HUDEP-2 (cell line): ENCODE measurements around the gene CAMKK1.

ENCODE experiments used
- DNase-seq, 76 experiments: peaks; one replicate each; lab custom pipeline; 2025; ENCODE audit not compliant: unreplicated experiment in 76 of 76; lab: John Stamatoyannopoulos, UW

CAMKK1 gene

DNA sequence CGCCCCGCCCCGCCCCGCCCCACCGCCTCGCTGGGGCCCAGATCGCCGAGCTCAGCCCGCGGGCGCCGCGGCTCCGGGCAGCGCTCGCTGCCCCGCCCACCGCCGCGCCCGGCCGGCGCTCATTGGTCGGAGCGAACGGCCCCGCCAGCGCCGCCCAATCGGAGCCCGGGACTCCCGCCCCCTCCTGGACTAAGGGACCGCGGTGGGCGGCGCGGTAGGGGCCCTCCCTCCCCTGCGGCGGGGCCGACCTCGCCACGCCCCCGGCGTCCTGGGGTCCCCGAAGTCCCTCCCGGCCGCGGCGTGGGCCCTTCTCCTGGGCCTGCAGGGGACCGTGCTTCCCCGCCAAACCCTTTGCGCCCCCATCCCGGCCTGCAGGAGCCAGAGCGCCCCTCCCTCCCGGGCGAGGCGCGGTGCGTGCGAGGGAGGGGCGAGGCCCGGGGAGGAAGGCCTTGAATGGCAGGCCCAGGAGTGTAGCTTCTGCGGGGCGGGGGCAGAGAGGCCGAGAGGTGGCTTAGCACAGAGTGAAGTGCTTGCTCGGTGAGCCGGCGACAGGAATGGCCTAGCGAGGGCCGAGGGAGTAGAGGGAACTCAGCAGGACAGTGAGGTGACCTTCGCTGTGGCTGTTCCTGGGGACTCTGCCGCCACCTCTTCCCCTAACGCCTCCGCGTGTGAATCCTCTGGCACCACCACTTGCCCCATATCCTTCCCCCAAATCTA is at the start of gene CAMKK1:
Gene CAMKK1 (minus strand): TSS at position 51 of the 717 bp plus-strand sequence. CDS start 7,366 bp downstream, outside the sequence.
- peak in 73 of 76 experiments; percentile 32 to 90 (median 76) for DNase-seq

DNA sequence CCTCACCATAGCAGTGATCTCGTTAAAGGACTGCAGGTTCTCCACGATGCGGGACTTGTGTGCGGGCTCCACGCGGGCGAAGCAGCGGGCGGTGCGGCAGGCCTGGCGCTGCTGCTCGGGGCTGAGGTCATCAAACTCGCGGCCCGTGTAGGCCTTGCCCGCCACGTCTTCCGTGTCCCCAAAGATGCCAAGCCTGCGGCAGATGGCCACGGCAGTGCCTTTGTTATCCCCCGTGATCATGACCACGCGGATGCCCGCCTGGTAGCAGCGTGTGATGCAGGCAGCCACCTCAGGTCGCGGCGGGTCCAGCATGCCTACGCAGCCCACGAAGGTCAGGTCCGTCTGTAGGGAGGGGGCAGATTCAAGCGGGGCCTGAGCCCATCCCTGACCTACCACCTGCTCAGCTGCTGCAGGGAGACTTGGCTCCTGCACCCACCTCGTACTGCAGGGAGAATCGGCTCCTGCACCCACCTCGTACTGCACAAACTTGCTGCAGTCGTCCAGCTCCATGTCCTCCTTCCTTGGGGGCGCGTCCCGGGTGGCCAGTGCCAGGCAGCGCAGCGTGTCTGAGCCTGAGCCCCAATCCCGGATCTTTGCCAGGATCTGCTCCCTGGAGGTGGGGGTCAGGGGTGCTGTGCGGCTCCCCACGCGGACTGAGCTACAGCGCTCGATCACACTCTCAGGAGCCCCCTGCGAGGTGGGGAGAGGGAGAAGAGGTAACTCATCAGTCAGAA is 48.3 kb upstream of the CAMKK1 start:
- DNase-seq = no peak

DNA sequence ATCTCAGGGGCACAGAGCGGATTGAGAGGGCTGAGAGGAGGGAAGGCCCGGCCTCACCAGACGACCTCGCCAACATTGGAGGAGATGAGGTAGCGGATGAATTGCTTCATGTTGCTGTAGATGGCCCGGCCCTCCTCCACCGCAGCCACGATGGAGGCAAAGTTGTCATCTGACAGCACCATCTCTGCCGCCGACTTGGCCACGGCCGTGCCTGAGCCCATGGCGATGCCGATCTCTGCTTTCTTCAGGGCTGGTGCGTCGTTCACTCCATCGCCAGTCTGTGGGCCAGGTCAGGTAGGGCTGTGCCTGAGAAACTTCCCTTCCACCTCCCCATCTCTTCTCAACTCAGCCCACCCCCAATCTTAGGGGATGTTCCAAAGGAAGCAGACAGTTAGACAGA is 44.5 kb upstream of the CAMKK1 start:
- no peak for DNase-seq

DNA sequence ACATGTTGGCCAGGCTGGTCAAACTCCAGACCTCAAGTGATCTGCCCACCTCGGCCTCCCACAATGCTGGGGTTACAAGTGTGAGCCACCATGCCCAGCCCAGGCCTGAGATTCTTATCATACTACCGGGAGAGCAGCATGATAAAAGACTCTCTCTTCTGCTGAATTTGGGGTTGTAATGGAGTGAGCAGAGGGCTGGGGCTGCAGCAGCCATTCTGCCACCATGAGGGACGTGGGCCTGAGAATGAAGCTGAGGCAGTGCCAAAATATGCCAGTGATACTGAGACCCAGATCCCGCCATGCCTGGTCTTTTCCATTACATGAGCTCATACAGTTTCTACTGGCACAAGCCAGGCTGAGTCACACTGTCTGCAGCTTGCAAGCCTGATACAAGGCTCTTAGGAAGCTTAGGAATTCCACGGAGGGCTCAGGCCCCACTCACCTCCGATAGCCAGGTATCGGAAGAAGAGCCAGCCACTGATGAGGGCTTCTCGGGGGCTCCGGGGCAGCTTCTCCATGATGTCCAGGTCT is 43.0 kb upstream of the CAMKK1 start:
- no peak for DNase-seq

DNA sequence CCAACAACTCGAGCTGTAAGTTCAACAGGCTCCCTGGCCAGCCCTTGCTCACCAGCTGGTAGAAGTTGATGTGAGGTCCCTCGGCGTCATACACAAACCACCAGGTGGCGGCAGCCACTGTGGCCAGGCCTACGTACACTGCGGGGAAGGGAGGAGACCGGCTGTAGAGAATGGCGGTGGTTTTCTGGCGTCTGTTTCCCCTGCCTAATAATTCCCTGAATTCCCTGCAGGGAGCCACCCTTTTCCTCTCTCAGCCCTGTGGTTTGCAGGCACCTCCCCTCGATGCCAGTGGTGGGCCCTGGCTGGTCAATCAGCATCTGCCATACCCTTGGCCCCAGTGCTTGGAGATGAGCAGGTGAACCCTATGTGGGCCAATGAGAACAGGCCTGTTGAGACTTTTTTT is 42.3 kb upstream of the CAMKK1 start:
- peak in 51 of 76 experiments; percentile 3 to 82 (median 38) for DNase-seq

DNA sequence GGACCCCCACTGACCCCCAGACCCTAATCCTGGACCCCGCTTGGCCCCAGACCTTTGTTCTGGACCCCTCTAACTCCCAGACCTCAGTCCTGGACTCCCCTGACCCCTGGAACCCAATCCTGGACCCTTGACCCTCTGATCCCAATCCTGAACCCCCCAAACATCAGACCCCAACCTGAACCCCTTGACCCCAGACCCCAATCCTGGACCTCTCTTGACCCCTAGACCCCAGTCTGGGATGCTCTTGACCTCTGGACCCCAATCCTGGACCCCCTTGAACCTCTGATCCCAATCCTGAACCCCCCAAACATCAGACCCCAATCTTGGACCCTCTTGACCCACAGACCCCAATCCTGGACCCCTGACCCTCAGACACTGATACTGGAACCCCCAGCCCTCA is 36.9 kb upstream of the CAMKK1 start:
- DNase-seq = no peak

DNA sequence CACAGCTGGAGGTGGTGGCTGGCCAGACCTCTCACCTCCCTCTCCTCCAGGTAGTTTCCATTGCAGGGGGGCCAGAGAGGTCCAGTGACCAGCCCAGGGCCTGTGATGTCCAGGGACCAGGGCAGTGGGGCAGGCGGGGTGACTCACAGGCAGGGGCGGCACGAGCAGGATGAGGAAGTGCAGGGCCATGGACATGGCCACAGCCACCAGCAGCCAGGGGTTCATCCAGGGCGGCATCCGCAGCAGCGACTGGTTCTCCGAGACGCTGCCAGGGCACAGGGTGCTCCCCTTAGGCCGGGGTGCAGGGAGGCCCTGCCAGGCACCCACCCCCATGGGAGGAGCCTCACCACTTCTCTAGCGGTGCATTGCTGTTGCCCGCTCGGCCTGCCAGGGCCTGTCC is 36.3 kb upstream of the CAMKK1 start:
- DNase-seq = no peak

DNA sequence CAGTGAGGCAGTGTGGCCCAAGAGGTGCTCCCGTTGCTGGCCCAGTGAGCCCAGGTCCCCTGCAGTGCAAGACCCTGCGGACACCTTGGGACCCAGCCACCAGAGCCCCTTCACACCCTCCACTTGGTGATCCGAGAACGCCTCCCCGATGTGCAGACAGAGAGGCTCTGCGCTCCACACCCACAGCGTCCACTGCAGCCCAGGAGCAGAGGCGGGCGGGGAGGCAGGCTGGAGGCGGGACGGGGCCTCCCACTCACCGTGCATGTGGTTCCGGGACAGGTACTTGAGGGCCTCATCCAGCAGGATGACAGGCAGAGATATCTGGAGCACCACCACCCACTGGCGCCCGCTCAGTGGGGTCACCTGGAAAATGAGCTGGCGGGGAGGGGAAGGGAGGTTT is 35.6 kb upstream of the CAMKK1 start:
- peak in 2 of 76 experiments; percentile 7 to 10 for DNase-seq

DNA sequence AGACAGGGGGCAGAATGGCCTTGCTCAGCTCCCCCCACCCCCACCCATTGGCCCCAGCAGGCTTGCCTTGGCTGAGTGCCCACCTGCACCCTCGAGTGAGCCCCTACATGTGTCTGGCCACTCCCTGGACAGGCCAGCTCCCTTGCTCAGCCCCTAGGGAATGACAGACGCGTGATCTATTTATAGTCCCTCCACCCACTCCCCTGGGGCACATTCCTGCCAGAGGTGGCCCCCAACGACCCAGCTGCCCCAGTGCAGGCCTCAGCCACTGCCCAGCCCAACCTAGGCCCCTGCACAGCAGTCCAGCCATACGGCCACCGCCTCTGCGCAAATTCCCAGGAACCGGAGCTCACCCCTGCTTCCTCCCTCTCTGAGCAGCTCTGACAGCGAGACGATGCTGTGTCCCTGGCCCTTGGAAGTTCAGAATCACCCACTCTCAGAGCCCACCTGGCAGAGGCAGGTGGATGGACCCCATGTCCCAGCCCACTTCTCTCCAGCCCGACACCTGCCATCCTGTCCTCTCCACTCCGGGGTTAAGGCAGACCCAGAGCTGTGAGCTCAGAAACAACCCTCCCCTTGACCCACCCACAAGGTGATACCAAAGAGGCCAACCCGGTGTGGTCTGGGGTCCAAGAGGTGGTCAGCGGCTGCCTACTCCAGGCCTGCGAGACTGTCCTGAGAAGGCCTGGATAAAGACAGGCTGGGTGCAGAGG is 34.9 kb upstream of the CAMKK1 start:
- DNase-seq = no peak

DNA sequence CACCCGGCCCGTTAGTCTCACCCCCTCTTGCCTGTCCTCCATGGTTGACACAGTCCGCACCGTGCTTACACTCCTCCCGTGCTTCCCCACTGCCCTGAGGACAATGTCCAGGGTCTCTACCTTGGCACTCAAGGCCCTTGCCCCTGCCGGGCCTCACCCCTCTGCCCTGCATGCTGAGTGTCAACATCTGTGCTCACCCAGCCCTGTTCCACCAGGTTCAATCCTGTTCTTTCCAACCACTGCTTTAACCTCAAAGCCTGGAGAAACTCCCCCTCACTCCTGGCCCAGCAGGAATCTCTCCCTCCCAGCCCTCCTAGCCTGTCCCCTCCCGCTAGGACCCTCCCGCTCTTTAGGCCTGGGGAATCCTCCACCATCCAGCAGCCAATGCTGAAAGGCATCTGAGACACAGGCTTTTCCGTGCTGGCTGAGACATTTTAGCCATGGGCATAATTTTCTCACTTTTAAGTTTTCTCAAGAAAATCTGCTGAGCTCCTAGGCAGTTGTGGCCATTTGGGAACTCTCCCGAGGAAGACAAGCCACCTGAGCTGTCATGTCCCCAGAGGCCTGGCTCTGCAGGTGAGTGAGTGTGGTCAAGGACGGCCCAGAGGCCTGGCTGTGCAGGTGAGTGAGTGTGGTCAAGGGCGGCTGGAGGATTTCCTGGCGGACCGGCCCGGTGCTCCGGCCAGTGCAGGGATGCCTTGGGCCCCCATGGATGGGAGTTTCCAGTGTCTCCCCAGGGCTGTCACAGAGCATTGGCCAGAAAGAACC is 34.2 kb upstream of the CAMKK1 start:
- DNase-seq = no peak

DNA sequence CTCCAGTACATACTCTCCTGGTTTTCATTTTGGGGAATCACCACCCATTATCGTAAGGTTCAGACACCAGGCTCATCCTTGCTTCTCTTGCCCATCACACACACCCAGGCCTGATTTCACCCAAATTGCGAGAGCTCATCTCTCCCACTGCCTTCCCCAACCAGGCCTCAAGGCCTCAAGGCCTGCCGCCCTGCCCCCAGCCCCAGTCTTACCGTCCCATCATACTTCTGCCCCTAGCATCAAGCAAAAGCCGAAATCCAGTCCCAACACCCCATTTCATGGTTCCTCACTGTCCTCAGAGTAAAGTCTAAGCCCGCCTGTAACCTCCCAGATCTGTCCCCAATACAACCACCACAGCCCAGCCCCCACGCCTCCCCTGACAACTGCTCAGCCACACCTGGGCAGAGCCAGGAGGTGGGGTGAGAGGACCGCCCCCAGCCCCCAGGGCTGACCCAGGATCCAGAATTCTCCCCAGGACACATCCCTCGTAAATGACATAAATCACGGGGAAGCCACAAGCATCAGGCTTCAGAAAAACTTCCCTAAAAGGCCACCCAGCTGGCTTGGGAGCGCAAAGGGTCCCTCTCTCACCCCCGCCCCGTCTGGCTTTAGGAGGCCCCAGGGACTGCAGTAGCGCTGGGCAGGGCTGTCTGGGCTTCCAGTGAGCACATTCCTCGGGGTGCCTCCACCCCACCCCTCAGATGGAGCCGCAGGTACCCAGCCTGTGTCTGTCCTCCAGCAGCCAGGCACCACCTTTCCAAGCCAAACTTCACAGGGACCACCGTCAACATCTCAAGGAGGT is 33.0 kb upstream of the CAMKK1 start:
- no peak for DNase-seq

DNA sequence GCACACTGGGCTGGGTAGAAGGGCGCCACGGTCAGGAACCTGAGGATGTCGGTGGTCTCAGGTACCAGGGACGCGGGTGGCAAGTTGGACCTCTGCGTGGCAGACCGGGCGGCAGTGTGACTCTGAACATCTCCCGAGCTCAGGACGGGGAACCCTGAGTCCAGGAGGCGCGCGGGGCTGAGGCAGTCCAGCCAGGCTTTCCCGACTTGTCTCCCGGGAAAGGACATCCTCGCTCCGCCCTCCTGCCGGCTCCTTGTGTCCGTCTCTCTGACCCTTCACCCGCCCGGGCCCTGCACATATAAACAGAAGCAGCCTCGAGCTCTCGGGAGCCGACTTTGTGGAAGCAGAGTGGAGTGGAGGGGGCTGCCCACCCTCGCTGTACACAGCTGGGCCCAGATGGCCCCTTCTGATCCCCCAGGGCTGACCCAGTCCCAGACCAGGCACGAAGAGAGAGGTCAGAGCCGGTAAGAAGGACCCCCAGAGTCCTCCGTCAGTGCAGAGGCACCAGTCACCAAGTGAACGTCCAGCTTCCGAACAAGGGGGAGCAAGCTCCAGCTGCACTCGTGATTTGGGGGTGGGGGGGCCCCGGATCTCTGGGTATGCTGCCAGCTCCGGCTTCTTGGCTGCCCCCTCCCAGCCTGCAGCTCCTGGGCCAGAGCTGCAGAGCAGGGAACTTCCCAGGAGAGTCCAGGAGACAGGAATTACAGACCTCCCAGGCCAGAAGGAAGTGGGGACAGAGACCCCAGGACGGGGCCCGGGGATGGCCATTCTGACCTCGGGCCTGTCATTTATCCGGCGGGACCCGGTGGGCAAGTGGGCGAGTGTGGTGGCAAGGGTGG is 31.9 kb upstream of the CAMKK1 start:
- no peak for DNase-seq

DNA sequence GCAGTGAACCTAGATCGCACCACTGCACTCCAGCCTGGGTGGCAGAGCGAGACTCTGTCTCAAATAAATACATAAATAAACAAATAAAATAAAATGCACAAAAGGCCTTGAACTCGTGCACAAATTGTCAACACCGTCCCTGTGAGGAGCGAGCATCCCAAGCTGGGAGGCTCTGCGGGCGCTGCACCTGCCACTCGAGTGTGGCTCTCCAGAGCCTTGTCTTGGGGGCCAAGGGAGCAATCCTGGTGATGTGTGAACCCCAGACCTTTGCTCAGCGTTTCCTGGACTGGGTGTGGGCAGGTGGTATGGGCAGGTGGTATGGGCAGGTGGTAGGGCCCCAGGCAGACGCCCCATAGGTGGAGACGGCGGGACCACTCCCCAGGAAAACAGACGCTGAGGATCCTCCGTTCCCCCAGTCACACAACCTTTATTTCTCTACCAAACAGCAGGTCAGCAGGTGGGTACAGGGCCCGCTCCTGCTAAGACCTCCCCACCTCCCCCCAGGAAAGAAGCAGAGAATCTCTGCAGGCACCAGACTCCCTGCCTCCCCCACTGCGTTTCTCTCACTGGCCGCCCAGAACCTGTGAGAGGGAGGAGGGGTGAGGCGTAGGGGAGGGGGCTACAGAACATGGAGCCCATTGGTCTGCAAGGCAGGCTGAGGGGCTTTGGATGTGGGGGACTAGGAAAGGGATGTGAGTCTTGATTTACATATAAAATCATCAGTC is 30.8 kb upstream of the CAMKK1 start:
- DNase-seq = no peak

DNA sequence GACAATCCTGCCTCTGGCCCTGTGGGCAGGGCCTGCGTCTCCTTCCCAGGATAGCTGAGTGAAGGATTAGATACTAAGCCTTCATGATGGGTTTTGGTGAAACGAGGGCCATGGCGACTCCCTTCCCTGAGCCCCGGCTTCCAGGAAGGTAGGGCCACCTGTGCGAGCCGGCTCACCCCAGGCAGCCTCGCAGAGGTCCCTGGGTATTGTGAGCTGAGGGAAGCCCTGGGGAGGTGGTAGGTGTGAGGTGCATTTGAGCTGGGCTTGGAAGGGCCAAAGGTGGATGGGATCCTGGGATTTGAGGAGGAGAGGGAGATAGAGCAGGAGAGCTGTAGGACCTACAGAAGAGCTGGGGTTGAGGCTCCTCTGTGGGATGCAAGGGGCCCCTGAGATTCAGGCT is 29.9 kb upstream of the CAMKK1 start:
- no peak for DNase-seq

DNA sequence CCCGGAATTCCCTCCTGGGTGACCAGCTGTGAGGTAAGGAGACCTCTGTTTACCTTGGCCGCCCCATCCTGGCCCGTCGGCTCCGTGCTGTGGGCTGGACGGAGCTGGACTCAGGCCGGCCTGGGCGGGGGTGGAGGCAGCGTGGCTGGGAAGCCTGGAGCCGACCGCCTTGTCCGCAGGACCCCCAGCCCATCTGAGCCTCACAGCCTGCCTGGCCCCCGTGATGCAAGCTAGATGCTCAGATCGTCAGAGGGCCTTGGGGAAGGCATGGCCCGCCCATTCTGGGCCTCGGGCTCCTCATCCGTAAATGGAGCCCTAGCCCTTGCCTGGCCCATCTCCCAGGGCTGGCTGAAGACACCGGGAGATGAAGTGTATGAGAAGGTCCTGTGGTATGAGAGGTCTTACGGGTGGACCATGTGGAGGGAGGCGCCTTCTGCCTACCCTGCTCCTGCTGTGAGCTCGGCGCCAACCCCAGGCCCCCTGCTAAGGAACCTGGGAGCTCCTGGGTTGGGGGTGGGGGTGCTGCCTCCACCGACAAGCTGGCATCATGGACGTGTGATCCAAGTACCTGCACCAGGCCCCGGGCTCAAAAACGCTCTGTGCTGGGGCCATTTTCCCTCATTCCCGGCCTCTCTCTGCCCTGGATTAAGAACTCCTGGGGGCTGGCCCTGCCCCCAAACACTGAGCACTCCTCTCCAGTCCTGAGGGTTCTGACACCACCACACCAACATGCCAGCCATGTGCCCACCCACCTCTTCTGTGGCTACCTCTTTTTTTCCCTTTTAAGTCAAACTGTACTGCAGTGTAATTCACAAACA is 28.9 kb upstream of the CAMKK1 start:
- no peak for DNase-seq

DNA sequence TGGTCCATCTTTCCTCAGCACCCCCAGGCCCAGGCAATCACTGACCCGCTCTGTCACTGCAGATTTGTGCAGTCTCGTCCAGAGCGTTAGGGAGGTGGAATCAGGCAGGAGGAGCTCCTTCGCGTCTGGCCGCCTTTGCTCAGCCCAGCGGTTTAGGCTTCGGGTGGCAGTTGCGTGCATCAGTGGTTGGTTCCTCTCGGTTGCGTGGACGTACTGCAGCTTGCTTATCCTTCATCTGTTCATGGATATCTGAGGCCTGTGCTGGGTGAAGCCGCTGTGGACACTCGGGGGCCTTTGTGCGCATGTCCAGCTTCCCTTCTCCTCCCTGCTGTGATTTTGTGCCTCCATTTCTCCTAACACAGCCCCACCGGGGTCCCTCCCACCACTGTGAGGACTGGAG is 28.2 kb upstream of the CAMKK1 start:
- no peak for DNase-seq

DNA sequence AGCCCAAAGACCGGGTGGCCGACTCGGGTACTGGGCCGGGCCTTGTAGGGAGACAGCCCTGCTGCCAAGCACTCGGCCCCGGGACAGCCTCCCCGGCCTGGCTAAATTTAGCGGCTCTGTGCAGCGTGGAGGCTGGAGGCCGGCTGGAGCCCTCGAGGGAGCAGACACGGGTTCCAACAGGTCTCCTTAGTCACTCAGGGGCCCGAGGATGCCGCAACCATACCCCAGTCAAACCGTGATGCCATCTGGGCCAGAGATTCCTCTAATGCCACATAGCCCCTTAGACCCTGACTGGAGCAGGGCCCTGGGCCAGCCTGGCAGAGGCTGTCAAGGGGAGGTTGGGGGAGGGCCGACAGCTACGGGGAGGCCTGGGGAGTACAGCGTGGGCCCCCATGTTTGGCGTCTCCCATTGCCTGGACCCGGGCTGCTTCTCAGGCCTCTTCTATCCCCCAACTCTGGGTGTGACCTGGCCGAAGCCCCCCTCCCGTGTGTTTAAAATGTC is 26.3 kb upstream of the CAMKK1 start:
- DNase-seq = no peak
